Measurements from ENCODE around the gene PRDM5.
"Not testable (repeated sequence)": the region's sequence is repeated elsewhere in the genome, so short reads cannot be mapped to it uniquely, and the experiment has no call there.

The PRDM5 gene

GRCh38 chr4:120760047-120760446 lies 162.5 kb downstream of the PRDM5 start:
- Histone ChIP-seq H3K27me3 (ENCODE audit: insufficient read depth, insufficient read length) (no peaks in the 10 kb centered on the region), H3K9ac (ENCODE audit: insufficient read length, low read depth) (no peak overlapping the region), H3K4me3 (ENCODE audit: insufficient read length, low read depth) (no peak overlapping the region), H3K4me1 (ENCODE audit: insufficient read depth, insufficient read length) (no peaks in the 10 kb centered on the region), H3K9me3 (ENCODE audit: insufficient read depth, low read length) (no peaks in the 10 kb centered on the region), H3K36me3 (ENCODE audit: insufficient read depth, insufficient read length, low read length) (no peaks in the 10 kb centered on the region)
- TF ChIP-seq ZNF274 (IDR thresholded peaks at IDR 0.05; ENCODE audit: low read depth, low read length) (no peak), YY1 (IDR thresholded peaks at IDR 0.05; ENCODE audit: insufficient read depth, insufficient read length) (no peak), SUZ12 (IDR thresholded peaks at IDR 0.05; ENCODE audit: extremely low read depth, insufficient read depth, insufficient read length) (no peak)
- no peak for DNase-seq (ENCODE audit: low read depth, low spot score)

- H3K9me3 ChIP-seq (ENCODE audit: insufficient read depth, low read length), result peaks cover 2% of the 10 kb centered on the region; the same call in 1 of the 2 replicates
- TF ChIP-seq ZNF274 (IDR thresholded peaks at IDR 0.05; ENCODE audit: low read depth, low read length) (no peak), SUZ12 (IDR thresholded peaks at IDR 0.05; ENCODE audit: extremely low read depth, insufficient read depth, insufficient read length) (no peak), YY1 (IDR thresholded peaks at IDR 0.05; ENCODE audit: insufficient read depth, insufficient read length) (no peak)
- no peaks in the 10 kb centered on the region for H3K36me3 ChIP-seq (ENCODE audit: insufficient read depth, insufficient read length, low read length)
- no peak overlapping the region for H3K4me3 ChIP-seq (ENCODE audit: insufficient read length, low read depth)
- no peak for DNase-seq (ENCODE audit: low read depth, low spot score)
- H3K4me1 ChIP-seq (ENCODE audit: insufficient read depth, insufficient read length), result no peaks in the 10 kb centered on the region
- H3K9ac ChIP-seq (ENCODE audit: insufficient read length, low read depth), result no peak overlapping the region
- no peaks in the 10 kb centered on the region for H3K27me3 ChIP-seq (ENCODE audit: insufficient read depth, insufficient read length)
Observed at GRCh38 chr4:120755864-120756263, 166.7 kb downstream of the PRDM5 start.

GRCh38 chr4:120754590-120754989 lies 167.9 kb downstream of the PRDM5 start:
- Histone ChIP-seq H3K9ac (ENCODE audit: insufficient read length, low read depth) (no peak overlapping the region), H3K4me1 (ENCODE audit: insufficient read depth, insufficient read length) (no peaks in the 10 kb centered on the region), H3K9me3 (ENCODE audit: insufficient read depth, low read length) (peaks cover 10% of the 10 kb centered on the region), H3K27me3 (ENCODE audit: insufficient read depth, insufficient read length) (no peaks in the 10 kb centered on the region), H3K36me3 (ENCODE audit: insufficient read depth, insufficient read length, low read length) (no peaks in the 10 kb centered on the region), H3K4me3 (ENCODE audit: insufficient read length, low read depth) (no peak overlapping the region)
- no peak for TF ChIP-seq ZNF274 (IDR thresholded peaks at IDR 0.05; ENCODE audit: low read depth, low read length)
- no peak for TF ChIP-seq SUZ12 (IDR thresholded peaks at IDR 0.05; ENCODE audit: extremely low read depth, insufficient read depth, insufficient read length)
- no peak for TF ChIP-seq YY1 (IDR thresholded peaks at IDR 0.05; ENCODE audit: insufficient read depth, insufficient read length)
- DNase-seq (ENCODE audit: low read depth, low spot score), result no peak

- Histone ChIP-seq H3K4me3 (ENCODE audit: insufficient read length, low read depth) (no peak overlapping the region), H3K9me3 (ENCODE audit: insufficient read depth, low read length) (peaks cover 10% of the 10 kb centered on the region), H3K9ac (ENCODE audit: insufficient read length, low read depth) (no peak overlapping the region), H3K36me3 (ENCODE audit: insufficient read depth, insufficient read length, low read length) (no peaks in the 10 kb centered on the region), H3K27me3 (ENCODE audit: insufficient read depth, insufficient read length) (no peaks in the 10 kb centered on the region), H3K4me1 (ENCODE audit: insufficient read depth, insufficient read length) (no peaks in the 10 kb centered on the region)
- TF ChIP-seq YY1 (IDR thresholded peaks at IDR 0.05; ENCODE audit: insufficient read depth, insufficient read length), result no peak
- TF ChIP-seq SUZ12 (IDR thresholded peaks at IDR 0.05; ENCODE audit: extremely low read depth, insufficient read depth, insufficient read length), result no peak
- TF ChIP-seq ZNF274 (IDR thresholded peaks at IDR 0.05; ENCODE audit: low read depth, low read length), result no peak
- DNase-seq (ENCODE audit: low read depth, low spot score), result peak; percentile 13
Observed at GRCh38 chr4:120753854-120754253, 168.7 kb downstream of the PRDM5 start.

GRCh38 chr4:120750152-120750525 lies 172.4 kb downstream of the PRDM5 start:
- Histone ChIP-seq H3K4me1 (ENCODE audit: insufficient read depth, insufficient read length) (no peaks in the 10 kb centered on the region), H3K4me3 (ENCODE audit: insufficient read length, low read depth) (no peak overlapping the region), H3K9ac (ENCODE audit: insufficient read length, low read depth) (no peak overlapping the region), H3K27me3 (ENCODE audit: insufficient read depth, insufficient read length) (no peaks in the 10 kb centered on the region), H3K9me3 (ENCODE audit: insufficient read depth, low read length) (peaks cover 10% of the 10 kb centered on the region), H3K36me3 (ENCODE audit: insufficient read depth, insufficient read length, low read length) (no peaks in the 10 kb centered on the region)
- DNase-seq (ENCODE audit: low read depth, low spot score), result no peak
- TF ChIP-seq SUZ12 (IDR thresholded peaks at IDR 0.05; ENCODE audit: extremely low read depth, insufficient read depth, insufficient read length), result no peak
- TF ChIP-seq YY1 (IDR thresholded peaks at IDR 0.05; ENCODE audit: insufficient read depth, insufficient read length), result no peak
- TF ChIP-seq ZNF274 (IDR thresholded peaks at IDR 0.05; ENCODE audit: low read depth, low read length), result no peak

- H3K9me3 ChIP-seq (ENCODE audit: insufficient read depth, low read length), result peaks cover 10% of the 10 kb centered on the region
- no peaks in the 10 kb centered on the region for H3K4me1 ChIP-seq (ENCODE audit: insufficient read depth, insufficient read length)
- H3K9ac ChIP-seq (ENCODE audit: insufficient read length, low read depth), result no peak overlapping the region
- H3K4me3 ChIP-seq (ENCODE audit: insufficient read length, low read depth), result no peak overlapping the region
- H3K27me3 ChIP-seq (ENCODE audit: insufficient read depth, insufficient read length), result no peaks in the 10 kb centered on the region
- no peak for DNase-seq (ENCODE audit: low read depth, low spot score)
- TF ChIP-seq ZNF274 (IDR thresholded peaks at IDR 0.05; ENCODE audit: low read depth, low read length) (no peak), SUZ12 (IDR thresholded peaks at IDR 0.05; ENCODE audit: extremely low read depth, insufficient read depth, insufficient read length) (no peak), YY1 (IDR thresholded peaks at IDR 0.05; ENCODE audit: insufficient read depth, insufficient read length) (no peak)
- no peaks in the 10 kb centered on the region for H3K36me3 ChIP-seq (ENCODE audit: insufficient read depth, insufficient read length, low read length)
Observed at GRCh38 chr4:120749445-120750151, 172.9 kb downstream of the PRDM5 start.

GRCh38 chr4:120741636-120742035 lies 180.9 kb downstream of the PRDM5 start:
- H3K4me3 ChIP-seq (ENCODE audit: insufficient read length, low read depth), result not testable (repeated sequence)

More at GRCh38 chr4:120741636-120742035, 180.9 kb downstream of the PRDM5 start:
- DNase-seq (ENCODE audit: low read depth, low spot score); H3K9ac ChIP-seq (ENCODE audit: insufficient read length, low read depth); H3K27me3 ChIP-seq (ENCODE audit: insufficient read depth, insufficient read length); H3K9me3 ChIP-seq (ENCODE audit: insufficient read depth, low read length); H3K4me1 ChIP-seq (ENCODE audit: insufficient read depth, insufficient read length); H3K36me3 ChIP-seq (ENCODE audit: insufficient read depth, insufficient read length, low read length): not testable (repeated sequence)

All from NT2/D1 (cell line).